ENCODE measurements around the gene RTN4R. TPM values are rescaled to one million over a fixed set of nuclear protein-coding genes. Genes with fewer than 3 reads are reported as not detected.

The RTN4R gene
- polyA plus RNA-seq, 1 of the 3 experiments (the other 2 are of a cell fraction), result 0.23 TPM

GRCh38 chr22:20243176-20243536 lies 25.0 kb downstream of the RTN4R start:
- no CpG with 5 or more reads among the region's 6 CpGs for WGBS (ENCODE audit: low lambda C conversion rate)
- Histone ChIP-seq H3K79me2 (ENCODE audit: insufficient read depth) (no peaks in the 10 kb centered on the region), H4K20me1 (ENCODE audit: insufficient read depth) (no peaks in the 10 kb centered on the region), H3F3A (replicated peaks; ENCODE audit: insufficient read depth) (no peaks in the 10 kb centered on the region), H3K9me3 (no peaks in the 10 kb centered on the region), H3K27me3 (ENCODE audit: insufficient read depth) (no peaks in the 10 kb centered on the region), H3K36me3 (replicated peaks in 1 of 2; ENCODE audit: control insufficient read depth in 1 of 2, insufficient read depth in 2 of 2, low read length in 1 of 2) (no peaks in the 10 kb centered on the region), H3K4me3 (ENCODE audit: low read depth in 2 of 2, low read length in 1 of 2) (no peak overlapping the region), H2AFZ (ENCODE audit: low read depth) (peak overlapping the region; percentile 70; the same call in 1 of the 2 replicates), H3K4me1 (ENCODE audit: control insufficient read depth in 1 of 2, insufficient read depth in 2 of 2, low read depth in 1 of 2, low read length in 1 of 2) (peaks cover 0 to 63% of the 10 kb centered on the region in 2 experiments; a peak in 1 of 4 replicates), H3K9me2 (no peaks in the 10 kb centered on the region), H3K4me2 (peak overlapping the region; percentile 33; the same call in 1 of the 2 replicates), H3K9ac (no peak overlapping the region), H3K27ac (ENCODE audit: low read depth in 2 of 2, low read length in 1 of 2) (no peak overlapping the region)
- ChIA-PET CTCF (interaction anchor here (1.2 to 1.3 kb wide), 2 partner anchors 25 to 86 kb away, joined by 3 to 4 read pairs; no protein-coding TSS in a partner anchor), POLR2A (no interaction called here)
- TF ChIP-seq FOXJ3 (CRISPR knock-in tag; IDR thresholded peaks at IDR 0.05) (no peak), MXI1 (IDR thresholded peaks at IDR 0.05; ENCODE audit: low read depth, low read length) (no peak), TAF1 (IDR thresholded peaks at IDR 0.05; ENCODE audit: borderline replicate concordance, low read depth, low read length) (no peak), RFX5 (IDR thresholded peaks at IDR 0.05; ENCODE audit: low read length) (no peak), TCF12 (IDR thresholded peaks at IDR 0.05) (no peak), SMC3 (IDR thresholded peaks at IDR 0.05; ENCODE audit: low read depth, low read length) (no peak), RAD21 (IDR thresholded peaks at IDR 0.05; ENCODE audit: low read length) (no peak), ELF1 (IDR thresholded peaks at IDR 0.05) (no peak), TEAD4 (IDR thresholded peaks at IDR 0.05; ENCODE audit: borderline replicate concordance, insufficient read depth) (no peak), EZH2phosphoT487 (IDR thresholded peaks at IDR 0.05; ENCODE audit: borderline replicate concordance, low read depth) (no peak), EP300 (IDR thresholded peaks at IDR 0.05; ENCODE audit: borderline replicate concordance in 1 of 2, low read depth in 1 of 2, low read length in 1 of 2) (no peak), SIN3A (IDR thresholded peaks at IDR 0.05; ENCODE audit: borderline replicate concordance, low read depth, low read length) (no peak)
- TF ChIP-seq, protein P1, sequence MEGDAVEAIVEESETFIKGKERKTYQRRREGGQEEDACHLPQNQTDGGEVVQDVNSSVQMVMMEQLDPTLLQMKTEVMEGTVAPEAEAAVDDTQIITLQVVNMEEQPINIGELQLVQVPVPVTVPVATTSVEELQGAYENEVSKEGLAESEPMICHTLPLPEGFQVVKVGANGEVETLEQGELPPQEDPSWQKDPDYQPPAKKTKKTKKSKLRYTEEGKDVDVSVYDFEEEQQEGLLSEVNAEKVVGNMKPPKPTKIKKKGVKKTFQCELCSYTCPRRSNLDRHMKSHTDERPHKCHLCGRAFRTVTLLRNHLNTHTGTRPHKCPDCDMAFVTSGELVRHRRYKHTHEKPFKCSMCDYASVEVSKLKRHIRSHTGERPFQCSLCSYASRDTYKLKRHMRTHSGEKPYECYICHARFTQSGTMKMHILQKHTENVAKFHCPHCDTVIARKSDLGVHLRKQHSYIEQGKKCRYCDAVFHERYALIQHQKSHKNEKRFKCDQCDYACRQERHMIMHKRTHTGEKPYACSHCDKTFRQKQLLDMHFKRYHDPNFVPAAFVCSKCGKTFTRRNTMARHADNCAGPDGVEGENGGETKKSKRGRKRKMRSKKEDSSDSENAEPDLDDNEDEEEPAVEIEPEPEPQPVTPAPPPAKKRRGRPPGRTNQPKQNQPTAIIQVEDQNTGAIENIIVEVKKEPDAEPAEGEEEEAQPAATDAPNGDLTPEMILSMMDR (IDR thresholded peaks at IDR 0.05), result no peak
- TF ChIP-seq, protein P2, sequence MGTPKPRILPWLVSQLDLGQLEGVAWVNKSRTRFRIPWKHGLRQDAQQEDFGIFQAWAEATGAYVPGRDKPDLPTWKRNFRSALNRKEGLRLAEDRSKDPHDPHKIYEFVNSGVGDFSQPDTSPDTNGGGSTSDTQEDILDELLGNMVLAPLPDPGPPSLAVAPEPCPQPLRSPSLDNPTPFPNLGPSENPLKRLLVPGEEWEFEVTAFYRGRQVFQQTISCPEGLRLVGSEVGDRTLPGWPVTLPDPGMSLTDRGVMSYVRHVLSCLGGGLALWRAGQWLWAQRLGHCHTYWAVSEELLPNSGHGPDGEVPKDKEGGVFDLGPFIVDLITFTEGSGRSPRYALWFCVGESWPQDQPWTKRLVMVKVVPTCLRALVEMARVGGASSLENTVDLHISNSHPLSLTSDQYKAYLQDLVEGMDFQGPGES (IDR thresholded peaks at IDR 0.05; ENCODE audit: low read depth, low read length), result no peak
- TF ChIP-seq, protein P3, sequence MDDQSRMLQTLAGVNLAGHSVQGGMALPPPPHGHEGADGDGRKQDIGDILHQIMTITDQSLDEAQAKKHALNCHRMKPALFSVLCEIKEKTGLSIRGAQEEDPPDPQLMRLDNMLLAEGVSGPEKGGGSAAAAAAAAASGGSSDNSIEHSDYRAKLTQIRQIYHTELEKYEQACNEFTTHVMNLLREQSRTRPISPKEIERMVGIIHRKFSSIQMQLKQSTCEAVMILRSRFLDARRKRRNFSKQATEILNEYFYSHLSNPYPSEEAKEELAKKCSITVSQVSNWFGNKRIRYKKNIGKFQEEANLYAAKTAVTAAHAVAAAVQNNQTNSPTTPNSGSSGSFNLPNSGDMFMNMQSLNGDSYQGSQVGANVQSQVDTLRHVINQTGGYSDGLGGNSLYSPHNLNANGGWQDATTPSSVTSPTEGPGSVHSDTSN (IDR thresholded peaks at IDR 0.05), result no peak
- TF ChIP-seq, protein P4, sequence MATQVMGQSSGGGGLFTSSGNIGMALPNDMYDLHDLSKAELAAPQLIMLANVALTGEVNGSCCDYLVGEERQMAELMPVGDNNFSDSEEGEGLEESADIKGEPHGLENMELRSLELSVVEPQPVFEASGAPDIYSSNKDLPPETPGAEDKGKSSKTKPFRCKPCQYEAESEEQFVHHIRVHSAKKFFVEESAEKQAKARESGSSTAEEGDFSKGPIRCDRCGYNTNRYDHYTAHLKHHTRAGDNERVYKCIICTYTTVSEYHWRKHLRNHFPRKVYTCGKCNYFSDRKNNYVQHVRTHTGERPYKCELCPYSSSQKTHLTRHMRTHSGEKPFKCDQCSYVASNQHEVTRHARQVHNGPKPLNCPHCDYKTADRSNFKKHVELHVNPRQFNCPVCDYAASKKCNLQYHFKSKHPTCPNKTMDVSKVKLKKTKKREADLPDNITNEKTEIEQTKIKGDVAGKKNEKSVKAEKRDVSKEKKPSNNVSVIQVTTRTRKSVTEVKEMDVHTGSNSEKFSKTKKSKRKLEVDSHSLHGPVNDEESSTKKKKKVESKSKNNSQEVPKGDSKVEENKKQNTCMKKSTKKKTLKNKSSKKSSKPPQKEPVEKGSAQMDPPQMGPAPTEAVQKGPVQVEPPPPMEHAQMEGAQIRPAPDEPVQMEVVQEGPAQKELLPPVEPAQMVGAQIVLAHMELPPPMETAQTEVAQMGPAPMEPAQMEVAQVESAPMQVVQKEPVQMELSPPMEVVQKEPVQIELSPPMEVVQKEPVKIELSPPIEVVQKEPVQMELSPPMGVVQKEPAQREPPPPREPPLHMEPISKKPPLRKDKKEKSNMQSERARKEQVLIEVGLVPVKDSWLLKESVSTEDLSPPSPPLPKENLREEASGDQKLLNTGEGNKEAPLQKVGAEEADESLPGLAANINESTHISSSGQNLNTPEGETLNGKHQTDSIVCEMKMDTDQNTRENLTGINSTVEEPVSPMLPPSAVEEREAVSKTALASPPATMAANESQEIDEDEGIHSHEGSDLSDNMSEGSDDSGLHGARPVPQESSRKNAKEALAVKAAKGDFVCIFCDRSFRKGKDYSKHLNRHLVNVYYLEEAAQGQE (IDR thresholded peaks at IDR 0.05; ENCODE audit: low read depth, low read length), result no peak
- no peak for DNase-seq
